HCT116 (cell line): Measurements from ENCODE around the gene RASSF3. TPM values are rescaled to one million over a fixed set of nuclear protein-coding genes. Genes with fewer than 3 reads are reported as not detected.

ENCODE experiments used
- ATAC-seq: fragments of 200-7000 bp; cut with Tn5 transposase; 2 replicates; pipeline ENCODE4 v1.9.1; 2020; ENCODE audit warnings: mild to moderate bottlenecking, moderate library complexity
- BruUV-seq: library from RNA; stranded (reverse); fragments of 400-500 nt; replicated peaks from 2 replicates; lab custom pipeline; 2021; lab: Mats Ljungman, UMichigan
- CTCF ChIA-PET: fragments of 300-600 bp; sonication (Branson Sonifier 250); formaldehyde crosslinking; loops from one replicate; lab custom pipeline; 2021; ENCODE audit warnings: antibody characterized with exemption; lab: Charles Lee
- POLR2A ChIA-PET: fragments of 300-600, 350-600 bp; sonication (Branson Sonifier 250); formaldehyde crosslinking; loops from one replicate; lab custom pipeline; 2021; ENCODE audit warnings: antibody characterized with exemption; lab: Charles Lee
- RAD21 ChIA-PET, 2 experiments: fragments of 300-600 bp; sonication (Branson Sonifier 250); formaldehyde crosslinking; loops; one replicate each; lab custom pipeline; 2023; ENCODE audit warnings: low total read pairs in 2 of 2; ENCODE audit not compliant: uncharacterized antibody in 2 of 2, unreplicated experiment in 2 of 2, low non-redundant PET in 1 of 2; lab: Charles Lee
- DNase-seq: peaks from one replicate; pipeline ENCODE4 v3.0.0-alpha.2; 2010; ENCODE audit warnings: low read depth, low spot score
- H2AFZ ChIP-seq: fragments of 200-600 bp; shearing (Covaris generic), sonication (generic); 2 replicates; pipeline ENCODE4 v1.6.1; 2017; ENCODE audit warnings: low read depth, mixed run types, mixed read lengths, antibody characterized with exemption, low read length; ENCODE audit not compliant: poor library complexity, severe bottlenecking
- H3K27ac ChIP-seq: 2 replicates; pipeline ENCODE4 v1.5.1; 2012; ENCODE audit warnings: low read depth, low read length
- H3K27me3 ChIP-seq: fragments of 200-600 bp; sonication (generic); 2 replicates; pipeline ENCODE4 v1.6.1; 2016; ENCODE audit warnings: mixed run types, low read length, mixed read lengths; ENCODE audit not compliant: insufficient read depth
- H3K36me3 ChIP-seq, 2 experiments: fragments of 200-500 bp in 1 of 2; fragments of 200-600 bp in 1 of 2; sonication (Bioruptor generic) in 1 of 2; sonication (generic) in 1 of 2; 2 replicates each; pipeline versions ENCODE4 v1.5.1 to v1.6.1; 2014 to 2016; ENCODE audit warnings: low read length in 2 of 2, inconsistent platforms in 1 of 2, mixed read lengths in 1 of 2, mixed run types in 1 of 2; ENCODE audit not compliant: insufficient read depth in 2 of 2, control insufficient read depth in 1 of 2
- H3K4me1 ChIP-seq, 2 experiments: fragments of 200-600 bp in 1 of 2; sonication (generic) in 1 of 2; 2 replicates each; pipeline versions ENCODE4 v1.5.1 to v1.6.1; 2012 to 2017; ENCODE audit warnings: low read length in 2 of 2, inconsistent platforms in 1 of 2, mild to moderate bottlenecking in 1 of 2, mixed read lengths in 1 of 2, mixed run types in 1 of 2, moderate library complexity in 1 of 2; ENCODE audit not compliant: insufficient read depth in 2 of 2, control insufficient read depth in 1 of 2
- H3K4me2 ChIP-seq: fragments of 200-600 bp; sonication (generic); 2 replicates; pipeline ENCODE4 v1.6.1; 2017; ENCODE audit warnings: mixed run types, low read length, mixed read lengths
- H3K4me3 ChIP-seq, 2 experiments: fragments of 200-600 bp in 1 of 2; sonication (generic) in 1 of 2; replicated peaks in 1 of 2; 2 replicates each; pipeline ENCODE4 v1.5.1; 2011 to 2016; ENCODE audit warnings: low read length in 2 of 2, control low read depth in 1 of 2, low read depth in 1 of 2, mild to moderate bottlenecking in 1 of 2, mixed read lengths in 1 of 2, mixed run types in 1 of 2
- H3K79me2 ChIP-seq: fragments of 200-600 bp; sonication (generic); 2 replicates; pipeline ENCODE4 v1.6.1; 2017; ENCODE audit warnings: mild to moderate bottlenecking, mixed run types, low read length, moderate library complexity, mixed read lengths; ENCODE audit not compliant: insufficient read depth
- H3K9ac ChIP-seq: fragments of 200-600 bp; sonication (generic); 2 replicates; pipeline ENCODE4 v1.6.1; 2016; ENCODE audit warnings: low read length, mixed read lengths
- H3K9me2 ChIP-seq: fragments of 200-600 bp; sonication (generic), shearing (Covaris generic); 2 replicates; pipeline ENCODE4 v1.6.1; 2017; ENCODE audit warnings: mixed run types, mild to moderate bottlenecking, moderate library complexity; ENCODE audit not compliant: insufficient read depth
- H3K9me3 ChIP-seq, 2 experiments: fragments of 200-500 bp in 1 of 2; fragments of 200-600 bp in 1 of 2; sonication (Bioruptor generic) in 1 of 2; sonication (generic) in 1 of 2; 2 replicates each; pipeline ENCODE4 v1.6.1; 2014 to 2017; ENCODE audit warnings: low read length in 2 of 2, mixed read lengths in 2 of 2, inconsistent platforms in 1 of 2, low read depth in 1 of 2, mild to moderate bottlenecking in 1 of 2, mixed run types in 1 of 2, moderate library complexity in 1 of 2; ENCODE audit not compliant: control insufficient read depth in 1 of 2, insufficient read depth in 1 of 2
- H4K20me1 ChIP-seq: fragments of 200-600 bp; sonication (generic), shearing (Covaris generic); 2 replicates; pipeline ENCODE4 v1.6.1; 2017; ENCODE audit warnings: mixed run types, mild to moderate bottlenecking, moderate library complexity; ENCODE audit not compliant: insufficient read depth
- CBX3 ChIP-seq: IDR thresholded peaks from 2 replicates; pipeline ENCODE4 v1.6.1; 2012; ENCODE audit warnings: low read depth
- CEBPB ChIP-seq: IDR thresholded peaks from 2 replicates; pipeline ENCODE4 v1.6.1; 2012; ENCODE audit warnings: low read depth
- EGR1 ChIP-seq: IDR thresholded peaks from 2 replicates; pipeline ENCODE4 v1.6.1; 2012; ENCODE audit warnings: low read depth
- ELF1 ChIP-seq: IDR thresholded peaks from 2 replicates; pipeline ENCODE4 v1.6.1; 2012; ENCODE audit warnings: low read depth, borderline replicate concordance
- EZH2 ChIP-seq: fragments of 200-600 bp; sonication (generic); IDR thresholded peaks from 2 replicates; pipeline ENCODE4 v1.6.1; 2017; ENCODE audit warnings: antibody characterized with exemption, mixed run types
- EZH2phosphoT487 ChIP-seq: fragments of 200-600 bp; IDR thresholded peaks from 2 replicates; pipeline ENCODE4 v1.6.1; 2018; ENCODE audit warnings: antibody characterized with exemption, borderline replicate concordance
- FOSL1 ChIP-seq: IDR thresholded peaks from 2 replicates; pipeline ENCODE4 v1.6.1; 2012; ENCODE audit warnings: low read depth
- JUND ChIP-seq: IDR thresholded peaks from 2 replicates; pipeline ENCODE4 v1.6.1; 2012
- POLR2A ChIP-seq: IDR thresholded peaks from 2 replicates; pipeline ENCODE4 v1.7.0; 2011; ENCODE audit warnings: borderline replicate concordance; ENCODE audit not compliant: insufficient read depth, insufficient read length; ENCODE audit errors: extremely low read depth
- RAD21 ChIP-seq: IDR thresholded peaks from 2 replicates; pipeline ENCODE4 v1.6.1; 2012; ENCODE audit warnings: low read depth, mild to moderate bottlenecking
- SP1 ChIP-seq: IDR thresholded peaks from 2 replicates; pipeline ENCODE4 v1.6.1; 2012; ENCODE audit warnings: low read depth
- SRF ChIP-seq: IDR thresholded peaks from 2 replicates; pipeline ENCODE4 v1.6.1; 2012; ENCODE audit warnings: low read depth
- TCF7L2 ChIP-seq: IDR thresholded peaks from 2 replicates; pipeline ENCODE4 v1.7.0; 2011; ENCODE audit warnings: borderline replicate concordance, inconsistent platforms; ENCODE audit not compliant: insufficient read depth, insufficient read length; ENCODE audit errors: extremely low read depth
- YY1 ChIP-seq: IDR thresholded peaks from 2 replicates; pipeline ENCODE4 v1.6.1; 2011; ENCODE audit warnings: low read length, low read depth, moderate library complexity, mild to moderate bottlenecking; ENCODE audit not compliant: insufficient replicate concordance; ENCODE audit errors: extremely low read depth
- ZFX ChIP-seq: fragments of 450-650 bp; IDR thresholded peaks from 2 replicates; pipeline ENCODE4 v1.6.1; 2017
- ZNF274 ChIP-seq: fragments of 200-500 bp; sonication (Bioruptor generic); IDR thresholded peaks from 2 replicates; pipeline ENCODE4 v1.6.1; 2014; ENCODE audit warnings: mild to moderate bottlenecking, low read depth, low read length, inconsistent platforms
- intact Hi-C: fragments of 100-400 bp; cut with micrococcal nuclease; formaldehyde crosslinking; loops from 2 replicates; pipeline ENCODE4 v1.10.0; 2022
- total RNA-seq: library from RNA; stranded (reverse); gene quantifications from one replicate; pipeline ENCODE4 v1.2.1, GENCODE V29; 2021; ENCODE audit not compliant: unreplicated experiment
- TF ChIP-seq, protein P1 (sequence below): IDR thresholded peaks from 2 replicates; pipeline ENCODE4 v1.6.1; 2012
- TF ChIP-seq, protein P2 (sequence below): IDR thresholded peaks from 2 replicates; pipeline ENCODE4 v1.6.1; 2012; ENCODE audit warnings: low read depth

RASSF3 gene
- total RNA-seq, 1 experiment from 2014 or later = 67.1 TPM

DNA sequence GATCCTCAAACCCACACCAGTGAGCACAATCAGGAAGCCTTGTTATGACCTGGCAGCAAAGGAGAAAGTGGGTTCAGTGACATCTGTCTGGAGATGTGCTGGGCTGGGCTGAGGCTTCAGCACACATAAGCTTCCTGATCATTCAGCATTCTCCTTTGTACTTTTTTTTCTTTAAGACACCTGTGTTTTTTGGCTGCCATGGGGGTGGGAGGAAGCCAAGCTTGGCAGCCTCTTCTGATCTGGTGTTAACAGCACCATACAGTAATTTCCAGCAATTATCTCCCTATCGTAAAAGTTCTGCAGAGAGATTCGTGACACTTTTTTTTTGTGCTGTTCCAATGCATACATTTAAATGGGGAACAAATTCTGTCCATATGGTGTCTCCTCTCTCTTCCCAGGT is 38.9 kb upstream of the RASSF3 start (continued):
- TF ChIP-seq YY1 (no peak), CBX3 (no peak)

DNA sequence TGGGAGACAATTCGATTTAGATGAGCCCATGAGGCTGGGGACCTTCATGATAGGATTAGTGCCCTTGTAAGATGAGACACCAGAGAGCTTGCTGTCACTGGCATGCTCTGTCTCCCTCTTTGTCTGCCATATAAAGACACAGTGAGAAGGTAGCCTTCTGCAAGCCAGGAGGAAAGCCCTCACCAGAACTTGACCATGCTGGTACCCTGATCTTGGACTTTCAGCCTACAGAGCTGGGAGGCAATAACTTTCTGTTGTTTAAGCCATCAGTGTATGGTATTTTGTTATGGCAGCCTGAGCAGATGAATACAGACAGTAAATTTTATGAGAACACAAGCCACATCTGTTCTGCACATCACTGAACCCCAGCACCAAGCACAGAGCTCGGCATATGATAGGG is 38.1 kb upstream of the RASSF3 start:
- H2AFZ ChIP-seq = no peak overlapping the region
- H3K4me2 ChIP-seq = no peak overlapping the region
- ChIA-PET RAD21 (no interaction called here), CTCF (no interaction called here)
- no peaks in the 10 kb centered on the region for H3K36me3 ChIP-seq
- no peaks in the 10 kb centered on the region for H3K27me3 ChIP-seq
- intact Hi-C loops = no loop called here
- no peak overlapping the region for H3K9ac ChIP-seq
- TF ChIP-seq EZH2 (no peak), SRF (no peak), FOSL1 (no peak), ZFX (no peak), SP1 (no peak), JUND (no peak), CBX3 (no peak), CEBPB (no peak), EGR1 (no peak), ZNF274 (no peak), ELF1 (no peak), RAD21 (no peak), POLR2A (no peak), TCF7L2 (no peak), YY1 (no peak), EZH2phosphoT487 (no peak)
- TF ChIP-seq, protein P1, sequence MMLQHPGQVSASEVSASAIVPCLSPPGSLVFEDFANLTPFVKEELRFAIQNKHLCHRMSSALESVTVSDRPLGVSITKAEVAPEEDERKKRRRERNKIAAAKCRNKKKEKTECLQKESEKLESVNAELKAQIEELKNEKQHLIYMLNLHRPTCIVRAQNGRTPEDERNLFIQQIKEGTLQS = no peak
- TF ChIP-seq, protein P2, sequence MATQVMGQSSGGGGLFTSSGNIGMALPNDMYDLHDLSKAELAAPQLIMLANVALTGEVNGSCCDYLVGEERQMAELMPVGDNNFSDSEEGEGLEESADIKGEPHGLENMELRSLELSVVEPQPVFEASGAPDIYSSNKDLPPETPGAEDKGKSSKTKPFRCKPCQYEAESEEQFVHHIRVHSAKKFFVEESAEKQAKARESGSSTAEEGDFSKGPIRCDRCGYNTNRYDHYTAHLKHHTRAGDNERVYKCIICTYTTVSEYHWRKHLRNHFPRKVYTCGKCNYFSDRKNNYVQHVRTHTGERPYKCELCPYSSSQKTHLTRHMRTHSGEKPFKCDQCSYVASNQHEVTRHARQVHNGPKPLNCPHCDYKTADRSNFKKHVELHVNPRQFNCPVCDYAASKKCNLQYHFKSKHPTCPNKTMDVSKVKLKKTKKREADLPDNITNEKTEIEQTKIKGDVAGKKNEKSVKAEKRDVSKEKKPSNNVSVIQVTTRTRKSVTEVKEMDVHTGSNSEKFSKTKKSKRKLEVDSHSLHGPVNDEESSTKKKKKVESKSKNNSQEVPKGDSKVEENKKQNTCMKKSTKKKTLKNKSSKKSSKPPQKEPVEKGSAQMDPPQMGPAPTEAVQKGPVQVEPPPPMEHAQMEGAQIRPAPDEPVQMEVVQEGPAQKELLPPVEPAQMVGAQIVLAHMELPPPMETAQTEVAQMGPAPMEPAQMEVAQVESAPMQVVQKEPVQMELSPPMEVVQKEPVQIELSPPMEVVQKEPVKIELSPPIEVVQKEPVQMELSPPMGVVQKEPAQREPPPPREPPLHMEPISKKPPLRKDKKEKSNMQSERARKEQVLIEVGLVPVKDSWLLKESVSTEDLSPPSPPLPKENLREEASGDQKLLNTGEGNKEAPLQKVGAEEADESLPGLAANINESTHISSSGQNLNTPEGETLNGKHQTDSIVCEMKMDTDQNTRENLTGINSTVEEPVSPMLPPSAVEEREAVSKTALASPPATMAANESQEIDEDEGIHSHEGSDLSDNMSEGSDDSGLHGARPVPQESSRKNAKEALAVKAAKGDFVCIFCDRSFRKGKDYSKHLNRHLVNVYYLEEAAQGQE = no peak
- TF ChIP-seq, all 23 proteins: peak for 0
- ATAC-seq (no peak), DNase-seq (no peak)
- no peaks in the 10 kb centered on the region for H3K9me2 ChIP-seq
- H3K79me2 ChIP-seq = no peaks in the 10 kb centered on the region
- no TSS peak for BruUV-seq
- no peaks in the 10 kb centered on the region for H4K20me1 ChIP-seq
- H3K9me3 ChIP-seq = peaks cover 0 to 6% of the 10 kb centered on the region in 2 experiments; a peak in 2 of 4 replicates
- H3K4me1 ChIP-seq = no peaks in the 10 kb centered on the region; a peak in 1 of 4 replicates
- no peak overlapping the region for H3K4me3 ChIP-seq
- H3K27ac ChIP-seq = no peak overlapping the region
- POLR2A ChIA-PET = no interaction called here
